Peyer's patch (tissue), 4 donors: ENCODE measurements around the gene TOMM70. TPM values are rescaled to one million over a fixed set of nuclear protein-coding genes. Genes with fewer than 3 reads are reported as not detected.

Source experiments
- DNase-seq, 3 donors: peaks; one replicate each; pipeline ENCODE4 v3.0.0-alpha.2; 2017 to 2019
- H3K27ac ChIP-seq, 4 donors: fragments of 200-600 bp; sonication (generic); one replicate each; pipeline ENCODE4 v1.5.1; 2016 to 2019
- H3K27me3 ChIP-seq, 2 donors: fragments of 200-600 bp; sonication (generic); one replicate each; pipeline ENCODE4 v1.5.1; 2019
- H3K36me3 ChIP-seq, 3 donors: fragments of 200-600 bp; sonication (generic); one replicate each; pipeline ENCODE4 v1.5.1; 2016 to 2019
- H3K4me1 ChIP-seq, 4 donors: fragments of 200-600 bp; sonication (generic); one replicate each; pipeline ENCODE4 v1.5.1; 2016 to 2019
- H3K4me3 ChIP-seq, 4 donors: fragments of 200-600 bp; sonication (generic); 1 replicate in 3 of 4; 2 replicates in 1 of 4; pipeline ENCODE4 v1.5.1; 2016 to 2019; ENCODE audit warnings: mild to moderate bottlenecking in 1 of 4
- H3K9me3 ChIP-seq, 4 donors: fragments of 200-600 bp; sonication (generic); one replicate each; pipeline ENCODE4 v1.5.1; 2016 to 2019; ENCODE audit warnings: mild to moderate bottlenecking in 1 of 4
- POLR2A ChIP-seq, 2 donors: fragments of 450-650 bp; IDR thresholded peaks; one replicate each; pipeline ENCODE4 v1.5.1; 2017; ENCODE audit warnings: antibody characterized with exemption in 2 of 2, mild to moderate bottlenecking in 2 of 2, moderate library complexity in 2 of 2
- total RNA-seq, 4 donors: library from RNA; depleted of rRNA; stranded (reverse); fragments of >200 nt; gene quantifications; one replicate each; pipeline ENCODE4 v1.1.0, GENCODE V29; 2016
- TF ChIP-seq, protein P1 (sequence below), 6 experiments: fragments of 450-650 bp in 4 of 6; fragments of 200-600 bp in 2 of 6; sonication (generic) in 1 of 6; IDR thresholded peaks; one replicate each; pipeline ENCODE4 v1.5.1; 2017 to 2019; ENCODE audit warnings: antibody characterized with exemption in 6 of 6, mild to moderate bottlenecking in 3 of 6, moderate library complexity in 1 of 6

The TOMM70 gene
- total RNA-seq, 4 donors from 2014 or later = 25.0 to 34.2 (median 32.4) TPM

DNA sequence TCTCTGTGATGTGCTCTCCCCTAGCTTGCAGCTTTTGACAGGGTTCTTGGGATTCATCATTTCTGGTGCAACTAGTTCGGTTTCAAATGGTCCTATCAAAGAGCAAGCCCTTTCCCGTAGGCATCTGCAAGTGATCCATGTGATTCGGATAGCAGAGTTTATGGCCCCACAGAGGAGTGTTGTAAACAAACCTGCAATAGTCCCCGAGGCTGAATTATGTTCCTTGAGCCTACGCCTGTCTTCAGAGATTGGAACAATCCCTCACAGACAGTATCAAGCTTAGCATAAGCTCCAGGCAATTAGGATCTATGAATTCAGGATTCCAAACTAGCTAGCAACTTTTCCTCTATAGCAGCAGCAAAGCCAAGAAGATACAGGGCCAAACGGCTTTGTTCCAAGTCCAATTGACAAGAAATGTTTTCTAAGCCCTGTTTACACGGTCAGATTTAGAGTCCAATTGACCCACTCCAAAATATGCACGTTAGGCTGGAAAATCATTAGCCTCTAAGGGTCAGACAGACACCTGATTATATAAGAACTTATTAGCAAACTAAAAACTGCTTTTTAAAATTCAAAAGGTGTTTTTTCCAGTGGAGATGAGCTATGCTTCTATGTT is 25.3 kb upstream of the TOMM70 start:
- TF ChIP-seq, protein P1, sequence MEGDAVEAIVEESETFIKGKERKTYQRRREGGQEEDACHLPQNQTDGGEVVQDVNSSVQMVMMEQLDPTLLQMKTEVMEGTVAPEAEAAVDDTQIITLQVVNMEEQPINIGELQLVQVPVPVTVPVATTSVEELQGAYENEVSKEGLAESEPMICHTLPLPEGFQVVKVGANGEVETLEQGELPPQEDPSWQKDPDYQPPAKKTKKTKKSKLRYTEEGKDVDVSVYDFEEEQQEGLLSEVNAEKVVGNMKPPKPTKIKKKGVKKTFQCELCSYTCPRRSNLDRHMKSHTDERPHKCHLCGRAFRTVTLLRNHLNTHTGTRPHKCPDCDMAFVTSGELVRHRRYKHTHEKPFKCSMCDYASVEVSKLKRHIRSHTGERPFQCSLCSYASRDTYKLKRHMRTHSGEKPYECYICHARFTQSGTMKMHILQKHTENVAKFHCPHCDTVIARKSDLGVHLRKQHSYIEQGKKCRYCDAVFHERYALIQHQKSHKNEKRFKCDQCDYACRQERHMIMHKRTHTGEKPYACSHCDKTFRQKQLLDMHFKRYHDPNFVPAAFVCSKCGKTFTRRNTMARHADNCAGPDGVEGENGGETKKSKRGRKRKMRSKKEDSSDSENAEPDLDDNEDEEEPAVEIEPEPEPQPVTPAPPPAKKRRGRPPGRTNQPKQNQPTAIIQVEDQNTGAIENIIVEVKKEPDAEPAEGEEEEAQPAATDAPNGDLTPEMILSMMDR (IDR thresholded peaks at IDR 0.05) = peak in 2 of 6 experiments; percentile 10 to 26
- TF ChIP-seq POLR2A (IDR thresholded peaks at IDR 0.05) = no peak
- no peak overlapping the region for H3K27ac ChIP-seq
- no peaks in the 10 kb centered on the region for H3K27me3 ChIP-seq
- no peaks in the 10 kb centered on the region for H3K36me3 ChIP-seq
- DNase-seq = no peak
- H3K4me3 ChIP-seq = no peak overlapping the region
- no peaks in the 10 kb centered on the region for H3K9me3 ChIP-seq
- no peaks in the 10 kb centered on the region for H3K4me1 ChIP-seq

DNA sequence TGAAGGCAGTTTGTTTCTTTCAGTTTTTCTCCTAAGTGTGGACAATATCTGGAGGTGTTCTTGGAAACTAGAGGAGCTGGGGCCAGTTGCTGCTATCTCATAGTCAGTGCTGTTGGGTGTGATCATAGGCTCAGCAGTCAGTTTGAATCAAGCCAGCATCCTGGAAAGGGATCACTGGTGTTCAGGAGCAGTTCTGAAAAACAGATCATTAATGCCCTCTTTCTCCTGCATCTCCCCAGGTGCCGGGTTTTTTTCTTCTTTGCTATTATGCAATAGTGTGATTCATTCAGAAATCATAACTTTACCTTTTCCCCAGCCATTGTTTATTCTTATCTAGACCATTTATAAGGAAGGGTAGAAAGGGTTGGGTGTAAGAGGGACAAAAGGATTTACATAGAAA is 24.4 kb upstream of the TOMM70 start:
- no peak for TF ChIP-seq POLR2A (IDR thresholded peaks at IDR 0.05)
- H3K27me3 ChIP-seq = no peaks in the 10 kb centered on the region
- no peaks in the 10 kb centered on the region for H3K36me3 ChIP-seq
- no peaks in the 10 kb centered on the region for H3K4me1 ChIP-seq
- no peak overlapping the region for H3K4me3 ChIP-seq
- no peaks in the 10 kb centered on the region for H3K9me3 ChIP-seq
- DNase-seq = no peak
- no peak overlapping the region for H3K27ac ChIP-seq

DNA sequence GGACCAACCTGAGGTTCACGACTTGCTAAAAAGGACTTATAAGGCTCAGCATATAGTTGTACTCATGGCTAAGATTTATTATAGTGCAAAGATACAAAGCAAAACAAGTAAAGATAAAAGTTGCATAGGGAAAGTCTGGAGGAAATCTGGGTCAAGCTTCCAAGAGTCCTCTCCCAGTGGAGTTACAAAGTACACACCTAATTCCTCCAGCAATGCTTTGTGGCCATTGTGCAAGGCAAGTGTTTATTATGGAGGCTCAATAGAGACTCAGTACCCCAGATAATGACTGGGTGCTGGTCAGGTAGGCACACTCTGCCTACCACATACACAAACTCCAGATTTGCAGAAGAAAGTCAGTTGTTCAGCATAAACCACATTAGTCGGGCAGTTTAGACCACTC is 23.4 kb upstream of the TOMM70 start:
- TF ChIP-seq, protein P1 (IDR thresholded peaks at IDR 0.05) = no peak
- no peak for TF ChIP-seq POLR2A (IDR thresholded peaks at IDR 0.05)
- Histone ChIP-seq H3K27ac (no peak overlapping the region), H3K4me3 (no peak overlapping the region), H3K36me3 (no peaks in the 10 kb centered on the region), H3K4me1 (no peaks in the 10 kb centered on the region), H3K27me3 (no peaks in the 10 kb centered on the region), H3K9me3 (no peaks in the 10 kb centered on the region)
- DNase-seq = no peak

DNA sequence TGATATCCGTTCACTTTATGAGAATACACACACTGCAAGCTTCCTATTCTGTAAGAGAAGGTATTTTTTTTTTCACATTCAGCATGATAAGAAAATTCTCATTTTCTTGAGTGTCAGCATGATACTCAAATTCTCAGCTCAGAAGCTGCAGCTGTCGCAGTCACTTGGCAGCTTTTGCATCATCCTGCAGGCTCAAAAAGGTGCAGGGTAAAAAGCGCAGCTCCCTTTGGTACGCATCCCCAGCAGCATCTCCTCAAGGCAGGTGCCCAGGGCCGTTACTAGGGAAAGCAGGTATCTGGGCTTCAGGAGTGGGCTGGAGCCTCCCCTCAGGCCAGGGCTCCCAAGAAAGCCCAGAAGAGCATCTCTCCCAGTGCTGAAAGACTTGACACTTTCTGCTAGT is 22.7 kb upstream of the TOMM70 start:
- Histone ChIP-seq H3K36me3 (no peaks in the 10 kb centered on the region), H3K27ac (no peak overlapping the region), H3K4me3 (no peak overlapping the region), H3K4me1 (no peaks in the 10 kb centered on the region), H3K27me3 (no peaks in the 10 kb centered on the region), H3K9me3 (no peaks in the 10 kb centered on the region)
- no peak for DNase-seq
- no peak for TF ChIP-seq POLR2A (IDR thresholded peaks at IDR 0.05)

DNA sequence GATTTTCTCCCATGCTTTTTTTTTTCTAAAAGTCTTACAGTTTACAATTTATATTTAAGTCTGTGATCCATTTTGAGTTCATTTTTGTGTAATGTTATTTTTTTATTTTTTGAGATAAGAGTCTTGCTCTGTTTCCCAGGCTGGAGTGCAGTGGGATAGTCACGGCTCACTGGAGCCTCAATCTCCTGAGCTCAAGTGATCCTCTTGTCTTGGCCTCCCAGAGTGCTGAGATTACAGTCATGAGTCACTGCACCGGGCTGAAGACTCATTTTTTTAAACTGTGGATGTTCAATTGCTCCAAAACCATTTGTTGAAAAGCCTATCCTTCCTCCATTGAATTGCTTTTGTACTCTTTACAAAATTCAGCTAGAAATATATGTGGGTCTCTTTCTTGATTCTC is 20.0 kb upstream of the TOMM70 start:
- H3K27me3 ChIP-seq = no peaks in the 10 kb centered on the region
- no peak overlapping the region for H3K27ac ChIP-seq
- DNase-seq = no peak
- TF ChIP-seq, protein P1 (IDR thresholded peaks at IDR 0.05) = no peak
- TF ChIP-seq POLR2A (IDR thresholded peaks at IDR 0.05) = no peak
- no peaks in the 10 kb centered on the region for H3K4me1 ChIP-seq
- H3K36me3 ChIP-seq = no peaks in the 10 kb centered on the region
- no peak overlapping the region for H3K4me3 ChIP-seq
- H3K9me3 ChIP-seq = no peaks in the 10 kb centered on the region

DNA sequence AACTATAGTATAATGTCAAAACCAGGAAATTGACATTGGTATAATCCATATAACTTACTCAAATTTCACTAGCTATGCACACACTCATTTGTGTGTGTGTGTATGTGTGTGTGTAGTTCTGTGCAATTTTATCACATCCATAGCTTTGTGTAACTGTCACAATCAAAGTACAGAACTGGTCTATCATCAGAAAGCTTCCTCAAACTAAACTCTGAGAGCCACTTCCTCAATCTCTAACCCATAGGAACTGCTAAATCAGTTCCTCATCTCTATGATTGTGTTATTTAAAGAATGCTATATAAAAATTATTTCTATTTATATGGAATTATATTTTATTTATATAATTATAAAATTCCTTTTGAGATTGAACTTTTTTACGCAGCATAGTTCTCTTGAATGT is 18.5 kb upstream of the TOMM70 start:
- H3K36me3 ChIP-seq = no peaks in the 10 kb centered on the region
- H3K27me3 ChIP-seq = no peaks in the 10 kb centered on the region
- H3K4me1 ChIP-seq = no peaks in the 10 kb centered on the region
- H3K9me3 ChIP-seq = no peaks in the 10 kb centered on the region
- no peak overlapping the region for H3K27ac ChIP-seq
- H3K4me3 ChIP-seq = no peak overlapping the region
- no peak for DNase-seq
- TF ChIP-seq, protein P1 (IDR thresholded peaks at IDR 0.05) = no peak
- TF ChIP-seq POLR2A (IDR thresholded peaks at IDR 0.05) = no peak

DNA sequence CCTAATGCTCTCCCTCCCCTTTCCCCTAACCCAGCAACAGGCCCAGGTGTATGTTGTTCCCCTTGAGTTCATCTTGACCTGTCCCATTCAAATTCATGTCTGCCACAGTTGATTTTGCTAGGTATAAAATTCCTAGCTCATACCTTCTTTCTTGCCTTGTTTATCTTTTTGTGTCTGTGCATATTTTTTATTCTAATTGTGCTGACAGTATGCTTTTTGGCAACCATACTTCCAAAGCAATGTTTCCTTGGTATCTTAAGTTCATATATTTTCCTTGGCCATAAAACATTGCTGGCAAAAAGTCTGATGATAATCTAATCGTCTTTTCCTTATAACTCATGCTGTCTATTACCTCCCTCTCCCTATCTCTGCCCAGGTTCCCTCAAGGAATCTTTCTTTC is 16.0 kb upstream of the TOMM70 start:
- H3K4me1 ChIP-seq = no peaks in the 10 kb centered on the region
- no peak overlapping the region for H3K27ac ChIP-seq
- no peaks in the 10 kb centered on the region for H3K27me3 ChIP-seq
- H3K36me3 ChIP-seq = no peaks in the 10 kb centered on the region
- DNase-seq = no peak
- TF ChIP-seq, protein P1 (IDR thresholded peaks at IDR 0.05) = no peak
- TF ChIP-seq POLR2A (IDR thresholded peaks at IDR 0.05) = no peak
- no peak overlapping the region for H3K4me3 ChIP-seq
- no peaks in the 10 kb centered on the region for H3K9me3 ChIP-seq
